Ovary (tissue), 3 donors: ENCODE measurements around the gene TP63.

Experiments used
- EP300 ChIP-seq: sonication (generic); formaldehyde crosslinking; IDR thresholded peaks from one replicate; pipeline ENCODE4 v1.6.1; 2017; ENCODE audit warnings: antibody characterized with exemption
- POLR2A ChIP-seq: fragments of 450-650 bp; IDR thresholded peaks from one replicate; pipeline ENCODE4 v1.6.1; 2017; ENCODE audit warnings: antibody characterized with exemption, mild to moderate bottlenecking, moderate library complexity
- TF ChIP-seq, protein P1 (sequence below), 3 donors: fragments of 450-650 bp in 2 of 3; fragments of 200-600 bp in 1 of 3; IDR thresholded peaks; one replicate each; pipeline versions ENCODE4 v1.5.1 to v1.8.0; 2016 to 2022; ENCODE audit warnings: antibody characterized with exemption in 3 of 3, mild to moderate bottlenecking in 1 of 3
- donor health status: DM: no; HTN: no; CAD: no.

DNA sequence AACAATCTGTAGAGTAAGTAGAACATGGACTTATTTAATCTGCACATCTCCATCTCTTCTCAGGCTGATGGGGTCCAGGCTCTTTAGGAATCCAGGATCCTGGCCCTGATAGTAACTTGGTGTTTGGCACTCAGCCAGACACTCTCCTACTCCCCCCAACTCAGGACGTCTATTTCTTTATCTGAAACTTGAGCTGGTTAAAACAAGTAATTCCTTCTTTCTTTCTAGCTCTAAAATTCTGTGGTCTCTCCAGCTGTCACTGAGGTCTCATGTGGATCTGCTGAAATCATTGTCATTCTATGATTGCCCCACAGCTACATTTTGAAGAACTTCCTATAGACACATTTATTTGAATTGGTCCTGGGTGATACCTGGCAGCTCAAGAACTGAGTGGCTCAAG is 59.0 kb downstream of the TP63 start:
- TF ChIP-seq, protein P1, sequence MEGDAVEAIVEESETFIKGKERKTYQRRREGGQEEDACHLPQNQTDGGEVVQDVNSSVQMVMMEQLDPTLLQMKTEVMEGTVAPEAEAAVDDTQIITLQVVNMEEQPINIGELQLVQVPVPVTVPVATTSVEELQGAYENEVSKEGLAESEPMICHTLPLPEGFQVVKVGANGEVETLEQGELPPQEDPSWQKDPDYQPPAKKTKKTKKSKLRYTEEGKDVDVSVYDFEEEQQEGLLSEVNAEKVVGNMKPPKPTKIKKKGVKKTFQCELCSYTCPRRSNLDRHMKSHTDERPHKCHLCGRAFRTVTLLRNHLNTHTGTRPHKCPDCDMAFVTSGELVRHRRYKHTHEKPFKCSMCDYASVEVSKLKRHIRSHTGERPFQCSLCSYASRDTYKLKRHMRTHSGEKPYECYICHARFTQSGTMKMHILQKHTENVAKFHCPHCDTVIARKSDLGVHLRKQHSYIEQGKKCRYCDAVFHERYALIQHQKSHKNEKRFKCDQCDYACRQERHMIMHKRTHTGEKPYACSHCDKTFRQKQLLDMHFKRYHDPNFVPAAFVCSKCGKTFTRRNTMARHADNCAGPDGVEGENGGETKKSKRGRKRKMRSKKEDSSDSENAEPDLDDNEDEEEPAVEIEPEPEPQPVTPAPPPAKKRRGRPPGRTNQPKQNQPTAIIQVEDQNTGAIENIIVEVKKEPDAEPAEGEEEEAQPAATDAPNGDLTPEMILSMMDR (IDR thresholded peaks at IDR 0.05) = no peak
- no peak for TF ChIP-seq POLR2A
- no peak for TF ChIP-seq EP300
